Tibial nerve (tissue), 4 donors: Measurements from ENCODE around the gene ZNF266. TPM values are rescaled to one million over a fixed set of nuclear protein-coding genes. Genes with fewer than 3 reads are reported as not detected.

ENCODE experiments used
- DNase-seq, 2 donors: peaks; one replicate each; pipeline ENCODE4 v3.0.0-alpha.2; 2019; ENCODE audit warnings: low spot score in 2 of 2
- H3K27ac ChIP-seq, 4 donors: fragments of 200-600 bp; sonication (generic) in 3 of 4; one replicate each; pipeline ENCODE4 v1.5.1; 2017 to 2019; ENCODE audit warnings: mild to moderate bottlenecking in 1 of 4
- H3K27me3 ChIP-seq, 2 donors: fragments of 200-600 bp; sonication (generic) in 1 of 2; one replicate each; pipeline versions ENCODE4 v1.5.1 to v1.6.0; 2017 to 2019
- H3K36me3 ChIP-seq, 3 donors: fragments of 200-600 bp; sonication (generic); one replicate each; pipeline ENCODE4 v1.5.1; 2018 to 2019
- H3K4me1 ChIP-seq, 4 donors: fragments of 200-600 bp; sonication (generic) in 3 of 4; one replicate each; pipeline ENCODE4 v1.5.1; 2017 to 2019
- H3K4me3 ChIP-seq, 4 donors: fragments of 200-600 bp; sonication (generic) in 3 of 4; one replicate each; pipeline ENCODE4 v1.5.1; 2017 to 2019; ENCODE audit warnings: mild to moderate bottlenecking in 1 of 4, moderate library complexity in 1 of 4
- H3K9me3 ChIP-seq, 4 donors: fragments of 200-600 bp; sonication (generic) in 3 of 4; one replicate each; pipeline ENCODE4 v1.5.1; 2017 to 2019
- EP300 ChIP-seq, 2 donors: sonication (generic); formaldehyde crosslinking; IDR thresholded peaks; one replicate each; pipeline ENCODE4 v1.6.1; 2017; ENCODE audit warnings: antibody characterized with exemption in 2 of 2, mild to moderate bottlenecking in 1 of 2
- POLR2A ChIP-seq, 2 donors: fragments of 450-650 bp; IDR thresholded peaks; one replicate each; pipeline ENCODE4 v1.6.1; 2017; ENCODE audit warnings: antibody characterized with exemption in 2 of 2, mild to moderate bottlenecking in 2 of 2, moderate library complexity in 2 of 2
- WGBS, 2 donors: methylation state at CpG; one replicate each; pipeline ENCODE4 v1.1.5; 2018; 5-methylcytosine and 5-hydroxymethylcytosine counted together
- total RNA-seq, 4 donors: library from RNA; depleted of rRNA; stranded (reverse); fragments of >200 nt; gene quantifications; one replicate each; pipeline ENCODE4 v1.1.0, GENCODE V29; 2016
- TF ChIP-seq, protein P1 (sequence below), 5 experiments: fragments of 200-600 bp in 3 of 5; fragments of 450-650 bp in 2 of 5; sonication (generic) in 3 of 5; IDR thresholded peaks; one replicate each; pipeline ENCODE4 v1.5.1; 2016 to 2019; ENCODE audit warnings: antibody characterized with exemption in 5 of 5, mild to moderate bottlenecking in 3 of 5, moderate library complexity in 2 of 5

ZNF266 gene
- 10 to 100 TPM; 22.6 to 38.6 (median 30.7) TPM for total RNA-seq

DNA sequence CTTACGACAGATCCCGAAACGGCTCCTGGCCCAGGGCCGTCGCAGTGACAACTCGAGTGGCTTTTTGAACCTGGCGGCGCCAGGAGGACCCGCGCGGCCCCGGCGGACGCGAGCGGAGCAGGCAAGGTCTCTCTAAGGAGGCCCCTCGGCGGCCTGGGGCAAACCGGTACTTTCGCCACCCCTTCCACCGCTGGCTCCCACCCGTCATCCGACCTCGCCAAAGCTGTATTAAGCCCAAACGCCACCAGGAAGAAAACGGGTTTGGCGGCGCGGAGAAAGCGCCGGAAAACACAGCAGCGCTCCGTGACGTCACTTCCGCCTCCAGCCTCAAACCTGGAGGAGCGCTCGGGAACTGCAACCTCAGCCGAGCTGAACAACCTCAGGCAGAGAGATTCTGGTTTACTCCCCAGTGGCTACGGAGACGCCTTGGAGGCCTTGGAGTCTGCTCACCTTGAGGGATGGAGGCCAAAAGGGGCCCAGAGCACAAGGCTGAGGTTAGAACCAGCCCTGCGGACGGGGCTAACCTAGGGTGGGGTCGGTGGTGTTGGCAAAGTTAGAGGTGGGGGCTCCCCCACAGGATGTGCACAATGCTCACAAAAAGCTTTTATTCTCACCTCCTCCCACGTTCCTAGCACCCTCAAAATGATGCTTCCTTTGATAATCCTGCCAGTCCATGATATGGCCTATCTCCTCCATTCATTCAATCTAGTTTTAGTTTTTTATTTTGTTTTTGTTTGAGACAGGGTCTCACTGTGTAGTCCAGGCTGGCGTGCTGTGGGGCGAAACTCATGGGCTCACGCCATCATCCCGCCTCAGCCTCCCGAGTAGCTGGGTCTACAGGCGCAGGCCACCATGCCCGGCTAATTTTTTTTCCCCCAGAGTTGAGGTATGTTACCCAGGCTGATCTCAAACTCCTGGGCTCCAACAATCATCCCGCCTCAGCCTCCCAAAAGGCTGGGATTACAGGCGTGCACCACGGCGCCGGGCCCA, at the start of gene ZNF266:
TSS of gene ZNF266 (minus strand) at position 295 of the 990 bp plus-strand sequence. CDS start 15,484 bp downstream, outside the sequence.
- H3K27me3 ChIP-seq = no peaks in the 10 kb centered on the region
- H3K9me3 ChIP-seq = peaks cover 0 to 22% (median 0%) of the 10 kb centered on the region in 4 donors
- peak within 1 kb of the TSS; percentile 71 to 92 (median 84) for H3K27ac ChIP-seq
- H3K4me1 ChIP-seq = peaks cover 0 to 26% (median 9%) of the 10 kb centered on the region in 4 donors
- H3K4me3 ChIP-seq = peak within 1 kb of the TSS; percentile 58 to 83 (median 66)
- TF ChIP-seq POLR2A (IDR thresholded peaks at IDR 0.05) = no peak
- TF ChIP-seq, protein P1, sequence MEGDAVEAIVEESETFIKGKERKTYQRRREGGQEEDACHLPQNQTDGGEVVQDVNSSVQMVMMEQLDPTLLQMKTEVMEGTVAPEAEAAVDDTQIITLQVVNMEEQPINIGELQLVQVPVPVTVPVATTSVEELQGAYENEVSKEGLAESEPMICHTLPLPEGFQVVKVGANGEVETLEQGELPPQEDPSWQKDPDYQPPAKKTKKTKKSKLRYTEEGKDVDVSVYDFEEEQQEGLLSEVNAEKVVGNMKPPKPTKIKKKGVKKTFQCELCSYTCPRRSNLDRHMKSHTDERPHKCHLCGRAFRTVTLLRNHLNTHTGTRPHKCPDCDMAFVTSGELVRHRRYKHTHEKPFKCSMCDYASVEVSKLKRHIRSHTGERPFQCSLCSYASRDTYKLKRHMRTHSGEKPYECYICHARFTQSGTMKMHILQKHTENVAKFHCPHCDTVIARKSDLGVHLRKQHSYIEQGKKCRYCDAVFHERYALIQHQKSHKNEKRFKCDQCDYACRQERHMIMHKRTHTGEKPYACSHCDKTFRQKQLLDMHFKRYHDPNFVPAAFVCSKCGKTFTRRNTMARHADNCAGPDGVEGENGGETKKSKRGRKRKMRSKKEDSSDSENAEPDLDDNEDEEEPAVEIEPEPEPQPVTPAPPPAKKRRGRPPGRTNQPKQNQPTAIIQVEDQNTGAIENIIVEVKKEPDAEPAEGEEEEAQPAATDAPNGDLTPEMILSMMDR (IDR thresholded peaks at IDR 0.05) = peak; percentile 72 to 90 (median 86)
- peak; percentile 61 for TF ChIP-seq EP300 (IDR thresholded peaks at IDR 0.05)
- 14 to 15% methylated on average over 54 of the region's 56 CpGs for WGBS, 2 donors
- peaks cover 0 to 34% (median 11%) of the 10 kb centered on the region in 3 donors for H3K36me3 ChIP-seq
- DNase-seq = peak; percentile 77 to 88

DNA sequence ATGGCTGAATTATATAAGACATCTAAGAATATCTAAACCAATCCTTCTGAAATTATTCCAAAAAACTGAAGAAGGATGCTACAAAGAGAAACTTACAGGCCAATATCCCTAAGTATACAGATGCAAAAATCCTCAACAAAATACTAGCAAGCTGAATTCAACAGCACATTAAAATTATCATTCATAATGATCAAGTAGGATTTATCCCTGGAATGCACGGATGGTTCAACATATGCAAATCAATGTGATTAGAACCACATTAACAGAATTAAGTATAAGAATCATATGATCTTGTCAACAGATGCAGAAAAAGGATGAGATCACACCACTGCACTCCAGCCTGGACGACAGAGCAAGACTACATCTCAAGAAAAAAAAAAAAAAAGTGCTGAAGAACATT, 49.8 kb upstream of the ZNF266 start:
- Histone ChIP-seq H3K27ac (no peak overlapping the region), H3K36me3 (no peaks in the 10 kb centered on the region), H3K4me1 (no peaks in the 10 kb centered on the region), H3K4me3 (no peak overlapping the region), H3K27me3 (no peaks in the 10 kb centered on the region), H3K9me3 (peaks cover 0 to 88% (median 6%) of the 10 kb centered on the region in 4 donors)
- 87 to 91% methylated on average over 2 of the region's 2 CpGs for WGBS, 2 donors
- no peak for DNase-seq
- TF ChIP-seq EP300 (IDR thresholded peaks at IDR 0.05) (no peak), POLR2A (IDR thresholded peaks at IDR 0.05) (no peak)
- TF ChIP-seq, protein P1 (IDR thresholded peaks at IDR 0.05) = no peak

DNA sequence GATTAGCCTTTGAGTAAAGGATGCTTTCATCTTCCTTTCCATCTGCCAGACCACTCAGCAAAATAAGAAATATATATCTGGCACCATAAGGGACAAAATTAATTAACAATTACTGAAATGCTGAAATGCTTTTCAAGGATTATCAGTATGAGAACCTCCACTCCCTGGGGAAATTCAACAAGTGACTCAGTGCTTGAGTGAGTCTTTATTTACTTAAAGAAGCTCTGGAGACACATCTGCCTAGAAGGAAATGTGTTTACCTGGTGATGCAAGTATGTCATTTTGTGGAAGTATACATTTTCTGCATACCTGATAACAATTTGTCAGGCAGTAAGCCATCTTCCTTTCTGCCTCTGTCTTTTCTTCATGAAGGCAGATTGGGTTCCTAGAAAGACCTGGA, 39.6 kb upstream of the ZNF266 start:
- DNase-seq = no peak
- no peaks in the 10 kb centered on the region for H3K36me3 ChIP-seq
- H3K27me3 ChIP-seq = no peaks in the 10 kb centered on the region
- no peak overlapping the region for H3K27ac ChIP-seq
- H3K9me3 ChIP-seq = peaks cover 0 to 62% (median 7%) of the 10 kb centered on the region in 4 donors
- TF ChIP-seq POLR2A (IDR thresholded peaks at IDR 0.05) (no peak), EP300 (IDR thresholded peaks at IDR 0.05) (no peak)
- TF ChIP-seq, protein P1 (IDR thresholded peaks at IDR 0.05) = no peak
- no peak overlapping the region for H3K4me3 ChIP-seq
- no peaks in the 10 kb centered on the region for H3K4me1 ChIP-seq

DNA sequence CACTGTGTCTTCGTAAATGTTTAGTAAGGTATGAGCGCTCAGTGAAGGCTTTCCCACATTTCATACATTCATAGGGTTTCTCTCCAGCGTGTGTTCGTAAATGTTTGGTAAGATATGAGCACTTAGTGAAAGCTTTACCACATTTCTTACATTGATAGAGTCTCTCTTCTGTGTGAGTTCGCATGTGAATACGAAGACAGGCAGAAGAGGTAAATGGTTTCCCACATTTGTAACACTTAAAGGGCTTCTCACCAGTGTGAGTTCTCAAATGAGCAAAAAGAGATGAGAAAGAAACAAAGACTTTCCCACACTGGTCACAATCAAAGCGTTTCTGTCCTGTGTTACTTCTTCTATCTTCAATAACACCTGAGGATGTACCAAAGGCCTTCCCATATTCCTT, 31.8 kb upstream of the ZNF266 start:
- H3K4me1 ChIP-seq = no peaks in the 10 kb centered on the region
- no peak for DNase-seq
- peaks cover 0 to under 1% (median 0%) of the 10 kb centered on the region in 3 donors for H3K36me3 ChIP-seq
- H3K27ac ChIP-seq = no peak overlapping the region
- 90 to 91% methylated on average over 7 of the region's 7 CpGs for WGBS, 2 donors
- peaks cover 0 to 70% (median 15%) of the 10 kb centered on the region in 4 donors for H3K9me3 ChIP-seq
- H3K27me3 ChIP-seq = no peaks in the 10 kb centered on the region
- H3K4me3 ChIP-seq = no peak overlapping the region
- TF ChIP-seq, protein P1 (IDR thresholded peaks at IDR 0.05) = no peak
- TF ChIP-seq POLR2A (IDR thresholded peaks at IDR 0.05) (no peak), EP300 (IDR thresholded peaks at IDR 0.05) (no peak)

DNA sequence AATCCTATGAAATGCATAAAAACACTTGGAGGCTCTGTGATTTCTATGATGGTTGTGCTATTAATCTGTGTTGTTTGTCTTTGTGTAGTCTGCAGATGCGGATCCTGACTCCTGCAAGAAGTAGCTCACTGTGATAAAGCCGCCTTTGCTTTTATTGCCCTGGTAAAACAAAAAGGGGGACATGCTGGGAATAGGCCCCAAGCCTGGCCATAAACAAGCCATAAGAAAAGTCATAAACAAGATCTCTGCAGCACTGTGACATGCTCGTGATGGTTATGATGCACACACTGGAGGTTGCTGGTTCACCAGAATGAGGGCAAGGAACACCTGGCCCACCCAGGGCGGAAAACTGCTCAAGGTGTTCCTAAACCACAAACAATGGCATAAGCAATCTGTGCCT, 26.6 kb upstream of the ZNF266 start:
- no peaks in the 10 kb centered on the region for H3K27me3 ChIP-seq
- H3K4me1 ChIP-seq = no peaks in the 10 kb centered on the region
- no peak for DNase-seq
- WGBS, 2 donors = 88 to 98% methylated on average over 4 of the region's 4 CpGs
- peaks cover 0 to 7% (median 0%) of the 10 kb centered on the region in 3 donors for H3K36me3 ChIP-seq
- no peak overlapping the region for H3K4me3 ChIP-seq
- TF ChIP-seq POLR2A (IDR thresholded peaks at IDR 0.05) (no peak), EP300 (IDR thresholded peaks at IDR 0.05) (no peak)
- TF ChIP-seq, protein P1 (IDR thresholded peaks at IDR 0.05) = no peak
- no peak overlapping the region for H3K27ac ChIP-seq
- H3K9me3 ChIP-seq = peaks cover 0 to 90% (median 11%) of the 10 kb centered on the region in 4 donors
